ENCODE data around the gene MTA1.

MTA1 gene

GRCh38 chr14:105476831-105477659 is 57.4 kb downstream of the MTA1 start:
- H3K4me1 ChIP-seq = peaks cover 78% of the 10 kb centered on the region
- peaks cover 61% of the 10 kb centered on the region for H3K27me3 ChIP-seq
- no peaks in the 10 kb centered on the region for H3K36me3 ChIP-seq
- H3K4me2 ChIP-seq = peak overlapping the region; percentile 100
- H3K4me3 ChIP-seq = peak overlapping the region; percentile 76
- no peaks in the 10 kb centered on the region for H3K9me3 ChIP-seq
- peaks cover 66% of the 10 kb centered on the region for H4K20me1 ChIP-seq
- no peak overlapping the region for H3K27ac ChIP-seq
- no peak for TF ChIP-seq Cebpa-rat (IDR thresholded peaks at IDR 0.05)
- peak overlapping the region; percentile 70; the same call in 1 of the 2 replicates for H3K9ac ChIP-seq

DNA sequence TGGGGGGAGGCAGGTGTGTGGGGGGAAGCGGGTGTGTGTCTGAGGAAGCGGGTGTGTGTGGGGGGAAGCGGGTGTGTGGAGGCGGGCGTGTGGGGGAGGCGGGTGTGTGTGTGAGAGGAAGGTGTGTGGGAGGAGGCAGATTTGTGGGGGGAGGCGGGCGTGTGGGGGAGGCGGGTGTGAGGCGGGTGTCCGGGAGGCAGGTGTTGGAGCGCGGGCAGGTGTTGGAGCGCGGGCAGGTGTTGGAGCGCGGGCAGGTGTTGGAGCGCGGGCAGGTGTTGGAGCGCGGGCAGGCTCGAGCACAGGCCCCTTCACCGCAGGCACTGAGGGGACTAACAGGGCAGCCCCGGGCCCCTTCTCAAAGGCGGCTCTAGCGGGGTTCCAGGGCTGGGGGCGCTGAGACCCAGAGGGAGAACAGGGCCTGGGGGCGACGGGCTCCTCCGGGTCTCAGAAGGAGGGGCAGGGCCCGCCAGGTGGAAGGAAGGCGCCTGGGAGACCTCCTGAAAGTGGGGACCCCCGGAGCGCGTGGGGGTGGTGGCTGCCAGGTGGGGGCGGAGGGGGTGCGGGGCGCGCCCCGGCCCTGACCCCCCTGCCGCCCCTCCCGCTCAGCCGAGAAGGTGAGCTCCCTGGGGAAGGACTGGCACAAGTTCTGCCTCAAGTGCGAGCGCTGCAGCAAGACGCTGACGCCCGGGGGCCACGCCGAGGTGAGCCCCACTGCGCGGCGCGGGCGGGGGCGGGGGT is 58.2 kb downstream of the MTA1 start:
- Histone ChIP-seq H3K27ac (no peak overlapping the region), H3K4me2 (peak overlapping the region; percentile 100), H3K27me3 (peaks cover 61% of the 10 kb centered on the region), H3K36me3 (no peaks in the 10 kb centered on the region), H3K4me3 (peak overlapping the region; percentile 28; the same call in 1 of the 2 replicates), H3K9me3 (no peaks in the 10 kb centered on the region), H4K20me1 (peaks cover 66% of the 10 kb centered on the region), H3K9ac (no peak overlapping the region), H3K4me1 (peaks cover 78% of the 10 kb centered on the region)
- no peak for TF ChIP-seq Cebpa-rat (IDR thresholded peaks at IDR 0.05)

- no peak overlapping the region for H3K27ac ChIP-seq
- peaks cover 61% of the 10 kb centered on the region for H3K27me3 ChIP-seq
- no peaks in the 10 kb centered on the region for H3K9me3 ChIP-seq
- no peaks in the 10 kb centered on the region for H3K36me3 ChIP-seq
- H3K4me1 ChIP-seq = peaks cover 78% of the 10 kb centered on the region
- no peak overlapping the region for H3K9ac ChIP-seq
- H3K4me2 ChIP-seq = peak overlapping the region; percentile 42
- TF ChIP-seq Cebpa-rat (IDR thresholded peaks at IDR 0.05) = no peak
- peaks cover 65% of the 10 kb centered on the region for H4K20me1 ChIP-seq
- H3K4me3 ChIP-seq = no peak overlapping the region
Observed at GRCh38 chr14:105478398-105479251, 59.0 kb downstream of the MTA1 start.

- Histone ChIP-seq H3K27me3 (peaks cover 61% of the 10 kb centered on the region), H3K9ac (no peak overlapping the region), H3K4me1 (peaks cover 85% of the 10 kb centered on the region), H4K20me1 (peaks cover 63% of the 10 kb centered on the region), H3K27ac (no peak overlapping the region), H3K9me3 (no peaks in the 10 kb centered on the region), H3K36me3 (no peaks in the 10 kb centered on the region), H3K4me3 (no peak overlapping the region), H3K4me2 (no peak overlapping the region; the same call in 1 of the 2 replicates)
- no peak for TF ChIP-seq Cebpa-rat (IDR thresholded peaks at IDR 0.05)
Observed at GRCh38 chr14:105479431-105480158, 60.0 kb downstream of the MTA1 start.

- no peak overlapping the region for H3K27ac ChIP-seq
- no peak for TF ChIP-seq Cebpa-rat (IDR thresholded peaks at IDR 0.05)
Observed at GRCh38 chr14:105480199-105480746, 60.6 kb downstream of the MTA1 start.

DNA sequence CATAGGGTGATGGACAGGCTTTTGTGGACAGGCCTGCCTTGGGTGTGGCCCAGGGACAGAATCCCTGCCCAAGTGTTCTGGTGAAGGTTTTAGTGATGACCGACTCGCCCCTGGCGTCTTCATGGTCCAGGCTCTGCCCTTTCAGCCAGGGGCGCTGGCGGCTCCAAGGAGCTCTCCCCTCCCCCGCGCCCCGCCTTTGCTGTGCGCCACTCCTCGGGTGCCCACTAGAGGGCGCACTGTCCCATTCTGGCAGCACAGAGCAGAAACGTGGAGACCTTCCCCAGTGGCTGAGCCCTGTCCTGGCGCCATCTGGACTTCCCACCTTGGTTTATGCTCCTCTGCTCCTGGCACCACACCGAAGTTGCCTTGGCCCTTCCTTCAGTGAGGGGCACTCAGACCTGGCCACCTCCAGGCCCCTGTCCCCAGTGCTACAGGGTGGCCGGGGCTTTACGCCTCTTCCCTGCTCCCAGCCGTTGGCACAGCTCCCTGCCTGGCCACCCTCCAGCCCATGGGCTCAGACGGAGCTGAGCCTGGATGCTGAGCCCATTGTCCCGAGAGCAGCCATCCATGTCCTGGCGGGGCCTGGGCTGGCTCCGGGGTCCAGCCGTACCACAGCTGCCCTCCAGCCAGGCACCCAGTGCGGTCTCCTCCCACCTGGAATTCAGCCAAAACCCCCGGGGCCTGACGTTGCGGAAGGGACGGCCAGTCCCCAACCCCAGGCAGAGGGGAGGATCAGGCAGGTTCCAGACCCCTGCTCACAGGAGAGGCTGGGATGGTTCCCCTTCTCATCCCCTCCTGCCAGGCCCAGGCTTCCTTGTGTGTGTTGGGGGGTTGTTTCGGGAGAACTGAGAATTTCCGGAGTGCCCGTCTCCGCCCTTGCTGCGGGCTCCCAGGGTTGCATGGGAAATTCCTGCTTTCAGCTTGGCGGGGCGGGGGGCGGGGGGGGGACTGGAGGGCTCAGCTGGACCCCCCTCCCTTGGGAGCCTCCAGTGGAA is 61.5 kb downstream of the MTA1 start:
- Histone ChIP-seq H3K27me3 (peaks cover 59% of the 10 kb centered on the region), H3K9ac (peak overlapping the region; percentile 68), H3K4me2 (peak overlapping the region; percentile 99), H4K20me1 (peaks cover 52% of the 10 kb centered on the region), H3K27ac (peak overlapping the region; percentile 81), H3K4me1 (peaks cover 86% of the 10 kb centered on the region), H3K36me3 (no peaks in the 10 kb centered on the region), H3K9me3 (no peaks in the 10 kb centered on the region), H3K4me3 (peak overlapping the region; percentile 63)
- no peak for TF ChIP-seq Cebpa-rat (IDR thresholded peaks at IDR 0.05)

More at GRCh38 chr14:105480199-105480746, 60.6 kb downstream of the MTA1 start:
- Histone ChIP-seq H3K36me3 (no peaks in the 10 kb centered on the region), H3K4me2 (peak overlapping the region; percentile 99), H3K9me3 (no peaks in the 10 kb centered on the region), H3K4me1 (peaks cover 86% of the 10 kb centered on the region), H3K9ac (no peak overlapping the region), H3K4me3 (no peak overlapping the region), H4K20me1 (peaks cover 58% of the 10 kb centered on the region), H3K27me3 (peaks cover 59% of the 10 kb centered on the region)

- H3K4me1 ChIP-seq = peaks cover 86% of the 10 kb centered on the region
- no peak for TF ChIP-seq Cebpa-rat (IDR thresholded peaks at IDR 0.05)
- H3K9ac ChIP-seq = peak overlapping the region; percentile 61
- H3K36me3 ChIP-seq = no peaks in the 10 kb centered on the region
- peak overlapping the region; percentile 80 for H3K27ac ChIP-seq
- peak overlapping the region; percentile 99 for H3K4me2 ChIP-seq
- peaks cover 48% of the 10 kb centered on the region for H4K20me1 ChIP-seq
- H3K9me3 ChIP-seq = no peaks in the 10 kb centered on the region
- peaks cover 59% of the 10 kb centered on the region for H3K27me3 ChIP-seq
- H3K4me3 ChIP-seq = peak overlapping the region; percentile 63
Observed at GRCh38 chr14:105481886-105482457, 62.3 kb downstream of the MTA1 start.

Data from BLaER1 (cell line).